VCaP (cell line): Measurements from ENCODE around the gene TBATA.

ENCODE experiments used
- H3K27ac ChIP-seq: fragments of 450-650 bp; 2 replicates; pipeline ENCODE4 v1.5.1; 2017
- CTCF ChIP-seq: fragments of 450-650 bp; conservative IDR thresholded peaks from 2 replicates; pipeline ENCODE4 v1.5.1; 2017; ENCODE audit warnings: mild to moderate bottlenecking, moderate library complexity

TBATA gene

GRCh38 chr10:70782086-70782745 lies 3.0 kb downstream of the TBATA start:
- H3K27ac ChIP-seq, result no peak overlapping the region
- no peak for TF ChIP-seq CTCF

GRCh38 chr10:70781461-70782051 lies 3.6 kb downstream of the TBATA start:
- H3K27ac ChIP-seq, result no peak overlapping the region
- TF ChIP-seq CTCF, result no peak

- no peak overlapping the region for H3K27ac ChIP-seq
- no peak for TF ChIP-seq CTCF
Measured at GRCh38 chr10:70780772-70781171, 4.4 kb downstream of the TBATA start.

- H3K27ac ChIP-seq, result no peak overlapping the region
- no peak for TF ChIP-seq CTCF
Measured at GRCh38 chr10:70780370-70780760, 4.8 kb downstream of the TBATA start.

- no peak for TF ChIP-seq CTCF
- no peak overlapping the region for H3K27ac ChIP-seq
Measured at GRCh38 chr10:70779511-70780369, 5.4 kb downstream of the TBATA start.

GRCh38 chr10:70779088-70779487 lies 6.1 kb downstream of the TBATA start:
- TF ChIP-seq CTCF, result no peak
- no peak overlapping the region for H3K27ac ChIP-seq

- H3K27ac ChIP-seq, result no peak overlapping the region
- no peak for TF ChIP-seq CTCF
Measured at GRCh38 chr10:70778267-70778924, 6.8 kb downstream of the TBATA start.
